HG03280 (cell line): ENCODE results near the gene TCF23.
A peak's percentile ranks its signal among the peaks of the same experiment; 100 is the strongest.
"Not testable (repeated sequence)": the region's sequence is repeated elsewhere in the genome, so short reads cannot be mapped to it uniquely, and the experiment has no call there.

ENCODE experiments used
- ATAC-seq: cut with Tn5 transposase; IDR thresholded peaks from one replicate; pipeline ENCODE4 v1.9.1; 2021; ENCODE audit warnings: mild to moderate bottlenecking, moderate library complexity; ENCODE audit not compliant: unreplicated experiment

TCF23 gene

DNA sequence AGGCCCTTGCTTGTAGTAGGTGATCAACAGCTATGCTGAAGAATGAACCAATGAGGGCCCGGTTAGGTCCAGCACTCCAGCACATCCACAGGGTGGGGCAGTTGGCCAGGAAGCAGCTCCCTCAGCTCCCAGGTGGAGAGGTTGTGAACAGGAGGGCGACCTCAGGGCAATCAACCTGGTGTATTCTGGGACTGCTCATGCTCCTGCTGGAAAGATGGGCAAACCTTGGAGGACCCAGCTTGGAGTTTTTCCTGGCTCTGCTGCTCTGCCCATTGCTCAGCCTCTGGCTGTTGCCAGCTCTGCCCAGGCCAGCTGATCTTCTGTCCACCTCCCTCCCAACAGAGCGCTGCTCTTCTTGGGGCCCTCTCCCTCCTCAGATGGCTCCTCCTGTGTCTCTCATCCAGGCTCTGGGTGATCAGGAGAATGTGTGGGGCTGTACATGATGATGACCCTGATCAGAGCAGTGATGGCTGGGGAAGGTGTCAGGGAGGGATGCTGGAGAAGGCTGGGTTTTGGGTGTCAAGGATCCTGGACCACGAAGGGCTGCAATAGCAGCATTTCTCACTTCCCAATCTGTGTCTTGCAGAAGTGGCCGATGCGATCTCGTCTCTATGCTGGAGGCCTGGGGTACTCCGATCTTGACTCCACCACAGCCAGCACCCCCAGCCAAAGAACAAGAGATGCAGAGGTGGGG, 3.4 kb downstream of the TCF23 start:
- no peak for ATAC-seq

DNA sequence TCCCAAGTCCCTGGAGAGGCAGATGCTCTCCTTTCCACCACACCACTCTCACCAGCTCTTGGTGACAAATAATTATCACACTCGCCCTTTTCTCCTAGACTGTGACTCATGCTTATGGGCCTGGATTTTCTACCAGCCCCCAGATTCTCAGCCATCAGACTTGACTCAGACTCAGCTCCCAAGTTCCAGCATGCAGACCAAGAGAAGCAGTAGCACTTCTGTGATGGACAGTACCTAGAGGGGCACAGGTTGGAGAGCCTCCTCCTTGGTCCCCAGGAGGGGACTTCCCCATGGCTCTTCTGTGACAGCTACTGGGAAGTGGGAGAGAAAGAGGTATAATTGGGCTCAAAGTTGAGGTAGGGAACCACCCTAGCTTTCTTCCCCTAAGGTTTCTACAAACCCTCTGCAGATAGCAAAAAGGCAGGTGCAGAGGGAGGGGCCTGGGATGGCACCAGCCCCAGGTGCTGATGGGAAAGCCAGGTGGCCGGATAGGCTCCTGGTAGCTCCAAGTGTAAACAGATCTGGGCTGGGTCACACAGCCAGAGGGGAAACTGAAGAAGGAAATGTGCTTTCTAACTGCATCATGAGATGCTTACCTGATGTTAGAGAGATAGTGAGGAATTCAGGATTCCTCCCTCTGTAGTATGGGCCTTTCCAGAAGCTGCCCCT, 4.1 kb downstream of the TCF23 start:
- ATAC-seq, result no peak

DNA sequence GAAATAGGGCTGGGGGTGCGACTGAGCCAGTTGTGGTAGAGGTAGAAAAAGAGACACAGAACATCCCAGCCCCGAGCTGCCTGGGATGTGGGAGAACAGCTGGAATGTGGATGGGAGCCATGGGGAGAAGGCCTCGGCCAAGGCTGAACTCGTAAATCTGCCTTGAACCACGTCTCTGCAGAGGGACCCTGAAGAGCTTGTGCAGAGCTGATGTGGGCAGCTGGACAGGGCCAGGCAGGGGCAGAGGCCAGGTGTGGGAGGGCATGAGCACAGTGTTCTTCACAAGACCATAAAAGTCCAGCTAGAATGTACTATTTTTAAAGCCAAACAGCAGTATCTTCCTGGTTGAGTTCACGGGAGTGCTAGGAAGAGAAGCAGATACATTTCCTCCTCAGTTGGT, 5.7 kb downstream of the TCF23 start:
- no peak for ATAC-seq

DNA sequence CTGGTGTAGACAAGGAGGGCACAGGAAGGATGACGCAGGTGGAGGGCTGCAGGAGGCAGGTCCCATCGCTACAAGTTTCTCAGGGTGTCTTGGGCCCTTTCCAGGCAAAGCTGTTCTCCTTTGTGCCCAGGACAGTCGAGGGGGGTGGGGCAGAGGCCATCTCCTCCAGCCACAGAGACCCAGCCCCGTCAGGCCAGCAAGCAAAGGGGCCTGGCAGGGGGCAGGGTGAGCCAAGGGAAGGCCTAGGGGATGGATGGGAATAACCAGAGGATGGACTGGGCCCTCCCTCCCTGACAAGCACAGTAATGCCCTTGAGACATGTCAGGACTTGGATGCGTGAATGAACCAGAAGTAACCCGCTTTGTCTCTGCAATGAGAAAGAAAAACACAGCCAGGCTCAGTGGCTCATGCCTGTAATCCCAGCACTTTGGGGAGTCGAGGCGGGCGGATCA, 6.3 kb downstream of the TCF23 start:
- no peak for ATAC-seq

DNA sequence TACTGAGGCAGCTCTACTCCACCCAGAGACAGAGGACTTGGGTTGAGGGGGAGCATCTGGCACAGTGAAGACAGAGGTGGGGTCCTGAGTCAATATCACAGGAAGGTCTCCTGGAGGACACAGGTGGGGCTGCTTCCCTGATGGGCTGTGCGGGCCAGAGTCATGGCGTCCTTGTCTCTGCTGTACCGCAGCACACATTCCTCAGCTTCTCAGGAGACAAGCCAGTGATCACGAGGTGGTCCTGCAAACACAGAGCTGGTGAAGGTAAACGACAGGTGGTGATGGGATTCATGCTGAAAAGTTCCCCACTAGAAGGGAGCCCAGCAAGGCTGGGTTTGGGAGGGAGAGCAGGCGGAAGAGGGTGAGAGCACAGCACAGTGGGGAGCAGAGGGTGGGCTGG, 9.7 kb downstream of the TCF23 start:
- no peak for ATAC-seq

DNA sequence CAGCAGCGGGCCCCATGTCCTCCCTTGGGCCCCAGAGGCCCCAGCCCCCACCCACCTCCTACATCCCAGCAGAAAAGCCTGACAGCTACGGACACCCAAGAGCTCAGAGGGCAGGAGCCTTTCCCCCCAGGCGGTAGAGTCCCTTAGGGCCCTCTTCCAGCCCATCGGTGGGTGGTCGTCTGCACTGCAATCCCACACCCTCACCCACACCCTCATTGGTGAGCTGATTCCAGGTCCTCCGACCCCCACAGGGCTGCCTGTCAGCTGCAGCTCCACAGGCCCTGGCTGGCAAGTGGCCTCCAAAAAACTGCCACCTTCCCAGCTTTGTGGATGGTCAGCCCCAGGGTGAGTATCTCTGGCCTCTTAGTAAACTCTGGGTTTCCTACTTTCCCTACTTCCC, 10.5 kb downstream of the TCF23 start:
- no peak for ATAC-seq

DNA sequence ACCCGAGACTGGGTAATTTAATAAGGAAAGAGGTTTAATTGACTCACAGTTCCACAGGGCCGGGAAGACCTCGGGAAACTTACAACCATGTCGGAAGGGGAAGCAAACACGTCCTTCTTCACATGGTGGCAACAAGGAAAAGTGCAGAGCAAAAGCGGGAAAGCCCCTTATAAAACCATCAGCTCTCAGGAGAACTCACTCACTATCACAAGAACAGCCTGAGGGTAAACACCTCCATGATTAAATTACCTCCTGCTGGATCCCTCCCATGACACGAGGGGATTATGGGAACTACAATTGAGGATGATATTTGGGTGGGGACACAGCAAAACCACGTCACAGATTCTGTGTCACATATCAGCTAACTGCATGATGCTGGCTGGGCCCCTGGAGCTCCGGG, 11.4 kb downstream of the TCF23 start:
- ATAC-seq, result no peak

DNA sequence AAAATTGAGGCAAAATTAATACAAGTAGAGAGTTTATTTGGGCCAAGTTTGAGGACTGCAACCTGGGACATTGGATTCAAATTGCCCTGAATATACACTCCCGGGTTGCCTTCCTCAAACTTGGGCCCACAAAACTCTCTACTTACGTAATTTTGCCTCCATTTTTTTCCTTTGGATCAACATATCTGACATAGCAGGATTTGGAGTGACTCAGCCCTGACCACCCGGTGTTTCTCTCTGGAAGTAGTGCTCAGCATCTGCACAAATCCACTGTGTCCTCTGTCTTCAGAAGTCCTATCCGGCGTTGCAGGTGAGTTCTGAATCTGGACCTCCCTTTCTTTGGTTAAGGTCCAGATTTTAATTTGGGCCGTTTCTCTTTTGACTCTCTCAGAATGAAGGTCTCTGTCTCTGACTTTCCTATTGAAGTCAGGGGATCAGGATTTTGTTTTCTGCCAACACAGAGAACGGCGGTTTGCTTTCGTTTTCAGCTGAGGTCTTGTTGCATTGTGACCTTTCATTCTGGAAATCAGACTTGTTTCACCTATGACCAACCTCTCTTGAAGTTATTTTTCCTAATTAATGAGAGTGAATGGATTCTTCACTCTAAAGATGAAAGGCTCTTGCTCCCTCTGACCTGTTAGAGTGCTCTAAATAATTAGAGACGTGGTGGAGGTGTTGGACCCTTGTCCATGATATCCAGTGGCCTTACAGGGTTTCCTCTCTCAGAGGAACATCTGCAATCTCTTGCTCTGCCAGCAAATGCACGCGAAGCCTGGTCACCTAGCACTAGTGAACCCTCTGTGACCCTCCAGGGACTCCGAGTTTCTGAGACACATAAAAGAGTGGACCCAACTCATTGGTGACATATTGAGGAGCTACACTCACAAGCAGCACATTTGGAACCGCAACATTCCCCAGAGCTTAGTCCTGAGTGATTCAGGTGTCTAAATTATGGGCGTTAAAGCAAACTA, 13.6 kb downstream of the TCF23 start:
- no peak for ATAC-seq

DNA sequence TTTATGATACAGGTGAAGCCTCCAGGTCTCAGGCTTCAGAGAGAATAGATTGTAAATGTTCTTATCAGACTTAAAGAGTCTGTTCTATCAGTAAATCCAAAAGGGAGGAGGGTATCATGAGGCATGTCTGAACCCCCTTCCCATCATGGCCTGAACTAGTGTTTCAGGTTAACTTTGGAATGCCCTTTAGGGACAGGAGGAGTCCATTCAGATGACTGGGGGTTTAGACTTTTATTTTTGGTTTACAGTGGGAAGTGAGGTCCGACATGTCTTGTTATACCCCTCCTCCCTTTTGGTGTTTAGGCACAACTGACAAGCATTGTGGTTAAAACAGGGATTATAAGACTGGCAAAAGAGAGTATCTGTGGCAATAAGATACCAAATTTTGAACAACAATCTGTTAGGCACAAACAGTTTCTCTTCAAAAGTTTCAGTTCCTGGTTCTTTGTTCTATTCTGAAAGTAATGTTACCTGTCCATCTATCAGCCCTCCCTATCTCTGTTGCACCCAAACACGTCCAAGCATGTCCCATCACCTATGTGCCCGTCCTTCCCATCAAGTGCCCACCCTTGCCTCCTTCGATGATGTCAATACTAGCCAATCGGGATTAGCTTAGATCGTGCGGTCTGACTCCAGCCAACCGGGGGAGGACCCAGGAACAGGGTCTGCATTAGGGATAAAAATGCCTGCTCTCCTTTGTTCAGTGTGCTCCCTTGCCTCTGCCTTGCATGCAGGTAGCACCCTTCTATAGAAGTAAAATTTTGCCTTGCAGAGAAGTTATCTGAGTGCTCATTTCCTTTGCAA, 16.4 kb downstream of the TCF23 start:
- ATAC-seq, result peak; percentile 61

DNA sequence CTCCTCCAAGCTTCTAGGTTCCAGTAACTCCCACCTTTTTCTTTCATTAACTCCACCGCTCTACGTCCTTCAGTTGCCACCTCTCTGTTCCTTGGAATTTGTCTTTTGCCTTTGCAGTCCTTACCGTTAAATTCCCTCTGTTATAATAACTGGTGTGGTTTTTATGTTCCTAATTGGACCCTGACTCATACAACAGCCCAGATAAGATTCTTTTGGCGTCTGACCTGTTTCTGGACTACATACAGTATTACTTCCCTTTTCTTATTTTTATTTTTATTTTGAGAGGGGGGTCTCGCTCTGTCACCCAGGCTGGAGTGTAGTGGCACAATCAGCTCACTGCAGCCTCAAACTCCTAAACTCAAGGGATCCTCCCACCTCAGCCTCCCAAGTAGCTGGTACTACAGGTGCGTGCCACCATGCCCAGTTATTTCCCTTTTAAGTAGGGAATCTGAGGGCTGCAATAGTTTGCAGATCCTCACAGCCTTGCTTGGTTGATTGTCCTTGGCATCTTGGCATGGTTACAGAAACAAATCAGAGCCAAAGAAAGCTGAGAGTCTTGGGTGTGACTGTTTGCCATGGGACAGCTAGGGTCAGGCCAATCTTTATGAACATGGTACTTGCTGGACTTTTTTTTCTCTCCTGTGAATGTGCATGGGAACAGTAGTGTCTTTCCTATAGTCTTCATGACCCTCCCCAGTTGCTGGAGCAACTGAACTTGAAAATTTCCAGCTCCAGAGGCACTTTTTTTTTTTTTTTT, 22.0 kb downstream of the TCF23 start:
- ATAC-seq, result no peak

DNA sequence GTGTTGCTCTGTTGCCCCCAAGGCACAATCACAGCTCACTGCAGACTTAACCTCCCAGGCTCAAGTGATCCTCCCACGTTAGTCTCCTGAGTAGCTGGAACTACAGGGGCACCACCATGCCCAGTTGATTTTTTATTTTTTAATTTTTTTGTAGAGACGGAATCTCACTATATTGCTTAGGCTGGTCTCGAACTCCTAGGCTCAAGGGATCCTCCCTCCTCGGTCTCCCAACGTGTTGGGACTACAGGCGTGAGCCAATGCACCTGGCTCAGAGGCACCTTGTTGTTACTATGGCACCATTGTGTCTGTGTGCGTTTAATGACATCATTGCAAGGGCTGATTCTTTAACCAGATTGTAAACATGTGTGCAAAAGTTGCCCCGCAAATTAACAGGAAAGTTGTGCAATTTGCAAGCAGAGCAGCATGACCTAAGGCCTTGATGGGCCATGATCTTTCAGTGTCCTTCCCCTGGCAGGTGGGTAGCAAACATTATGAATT, 22.6 kb downstream of the TCF23 start:
- ATAC-seq, result no peak

DNA sequence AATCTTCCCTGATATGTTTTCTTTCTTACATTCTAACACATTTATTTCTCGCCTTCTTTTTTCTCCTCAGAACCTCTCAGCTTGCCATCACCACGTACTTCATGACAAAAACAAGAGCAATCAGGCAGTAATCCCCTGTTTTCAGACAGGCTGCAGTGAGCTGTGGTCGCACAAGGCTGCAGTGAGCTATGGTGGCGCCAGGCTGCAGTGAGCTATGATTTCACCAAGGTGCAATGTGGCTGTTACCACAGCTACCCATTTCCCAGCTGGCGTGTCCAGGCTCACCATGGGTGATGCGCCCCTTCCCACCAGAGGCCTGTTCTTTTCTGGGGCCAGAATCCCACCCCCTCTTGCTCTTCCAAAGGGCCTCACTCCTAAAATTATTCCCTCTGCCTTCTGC, 25.8 kb downstream of the TCF23 start:
- no peak for ATAC-seq

DNA sequence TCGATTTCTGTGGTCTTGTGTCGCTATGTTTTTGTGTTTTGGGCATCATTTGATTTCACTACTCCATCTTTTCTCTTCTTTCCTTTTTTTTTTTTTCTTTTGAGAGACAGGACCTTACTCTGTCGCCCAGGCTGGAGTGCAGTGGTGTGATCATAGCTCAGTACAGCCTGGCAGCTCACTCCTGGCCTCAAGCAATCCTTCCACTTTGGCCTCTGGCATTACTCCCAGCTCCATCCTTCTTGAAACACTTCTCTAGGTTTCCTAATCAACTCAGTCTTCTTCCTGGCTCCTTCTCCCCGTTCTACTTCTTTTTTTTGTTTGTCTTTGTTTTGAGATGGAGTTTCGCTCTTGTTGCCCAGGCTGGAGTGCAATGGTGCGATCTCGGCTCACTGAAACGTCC, 26.5 kb downstream of the TCF23 start:
- no peak for ATAC-seq

DNA sequence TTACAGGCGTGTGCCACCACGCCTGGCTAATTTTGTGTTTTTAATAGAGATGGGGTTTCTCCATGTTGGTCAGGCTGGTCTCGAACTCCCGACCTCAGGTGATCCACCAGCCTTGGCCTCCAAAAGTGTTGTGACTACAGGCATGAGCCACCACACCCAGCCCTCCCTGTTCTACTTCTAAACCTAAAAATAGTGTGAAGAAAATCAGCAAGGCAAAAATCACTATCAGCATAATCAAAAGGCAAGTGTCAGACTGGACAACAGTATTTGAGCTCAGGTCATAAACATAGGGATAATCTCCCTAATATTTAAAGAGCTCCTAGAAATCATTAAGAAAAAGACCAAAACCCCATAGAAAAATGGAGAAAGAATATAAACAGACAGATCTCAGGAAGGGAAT, 27.0 kb downstream of the TCF23 start:
- not testable (repeated sequence) for ATAC-seq

DNA sequence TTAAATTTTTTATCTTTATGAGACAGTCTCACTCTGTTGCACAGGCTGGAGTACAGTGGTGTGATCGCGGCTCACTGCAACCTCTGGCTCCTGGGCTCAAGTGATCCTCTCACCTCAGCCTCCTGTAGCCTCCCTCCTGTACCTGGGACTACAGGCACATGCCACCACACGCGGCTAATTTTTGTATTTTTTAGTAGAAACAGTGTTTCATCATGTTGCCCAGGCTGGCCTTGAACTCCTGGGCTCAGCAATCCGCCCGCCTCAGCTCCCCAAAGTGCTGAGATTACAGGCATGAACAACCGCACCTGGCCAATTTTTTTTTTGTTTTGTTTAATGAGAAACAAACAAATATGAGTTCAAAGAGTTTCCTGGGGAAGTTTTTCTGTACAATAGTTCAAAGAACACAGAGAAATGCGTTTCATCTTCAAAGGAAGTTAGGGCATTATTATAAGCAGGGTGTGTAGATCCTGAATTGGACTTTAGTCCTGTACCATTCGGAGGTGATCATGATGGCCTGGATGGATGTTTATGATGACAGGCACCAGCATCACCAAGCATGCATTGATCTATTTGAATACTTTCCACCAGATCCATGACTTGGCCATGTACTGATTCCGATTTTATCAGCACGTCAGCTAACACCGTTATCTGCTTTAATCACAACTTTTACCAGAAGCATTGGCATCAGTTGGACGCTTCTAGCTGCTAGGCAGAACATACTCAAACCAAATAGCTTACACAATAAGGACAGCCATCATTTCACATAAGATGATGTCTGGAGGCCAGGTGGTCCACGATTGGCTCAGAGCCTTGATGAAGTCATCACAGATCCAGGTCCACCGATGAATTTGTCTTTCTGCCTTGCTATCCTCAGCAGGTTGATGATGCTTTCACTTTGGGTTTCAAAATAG, 28.9 kb downstream of the TCF23 start:
- no peak for ATAC-seq

DNA sequence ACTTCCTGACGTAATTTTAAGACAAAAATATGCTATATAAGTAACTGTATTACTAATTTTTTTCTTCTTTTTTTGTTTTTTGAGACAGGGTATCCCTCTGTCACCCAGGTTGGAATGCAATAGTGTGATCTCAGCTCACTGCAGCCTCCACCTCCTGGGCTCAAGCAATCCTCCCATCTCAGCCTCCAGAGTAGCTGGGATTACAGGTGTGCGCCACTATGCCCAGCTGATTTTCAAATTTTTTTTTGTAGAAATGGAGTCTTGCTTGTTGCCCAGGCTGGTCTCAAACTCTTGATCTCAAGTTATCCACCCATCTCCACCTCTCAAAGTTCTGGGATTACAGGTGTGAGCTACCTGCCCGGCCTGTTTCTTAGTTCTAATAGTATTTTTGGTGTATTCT, 29.7 kb downstream of the TCF23 start:
- no peak for ATAC-seq

DNA sequence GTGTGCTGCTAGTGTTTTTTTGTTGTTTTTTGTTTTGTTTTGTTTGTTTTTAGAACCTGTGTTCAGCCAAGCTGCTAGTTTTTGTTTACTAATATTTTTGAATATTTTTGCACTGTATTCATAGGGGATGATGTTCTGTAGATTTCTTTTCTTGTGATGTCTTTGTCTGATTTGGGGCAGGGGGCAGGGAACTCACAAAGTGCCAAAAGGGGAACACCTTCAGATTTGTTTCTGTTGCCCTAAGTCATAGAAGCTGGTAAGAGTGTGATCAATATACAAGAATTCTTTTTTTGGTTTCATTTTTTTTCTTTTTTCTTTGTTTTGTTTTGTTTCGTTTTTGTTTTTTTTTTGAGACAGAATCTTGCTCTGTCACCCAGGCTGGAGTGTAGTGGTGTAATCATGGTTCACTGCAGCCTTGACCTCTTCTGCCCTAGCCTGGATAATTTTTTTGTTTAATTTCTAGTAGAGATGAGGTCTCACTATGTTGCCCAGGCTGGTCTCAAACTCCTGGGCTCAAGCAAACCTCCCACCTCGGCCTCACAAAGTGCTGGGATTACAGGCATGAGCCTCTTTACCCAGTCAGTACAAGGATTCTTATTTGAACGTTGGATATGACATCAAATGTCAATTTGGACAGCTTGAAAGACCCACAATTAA, 30.7 kb downstream of the TCF23 start:
- ATAC-seq, result no peak

DNA sequence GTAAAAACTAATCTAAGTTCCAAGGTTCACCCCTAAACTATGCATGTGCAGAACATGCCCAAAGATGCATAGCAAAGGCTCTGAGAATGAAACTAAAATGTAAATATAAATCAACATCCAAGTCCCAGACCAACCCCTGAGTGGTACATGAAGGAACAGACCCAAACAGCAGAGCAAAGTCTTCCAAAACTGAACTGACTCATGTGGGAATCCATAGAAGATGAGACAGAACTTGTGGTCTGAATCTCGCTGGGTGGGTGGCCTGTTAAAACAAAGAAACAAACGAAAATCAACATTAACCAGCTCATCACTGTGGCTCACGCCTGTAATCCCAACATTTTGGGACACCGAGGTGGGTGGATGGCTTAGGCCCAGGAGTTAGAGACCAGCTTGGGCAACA, 33.5 kb downstream of the TCF23 start:
- ATAC-seq, result no peak
